K562 (cell line): ENCODE data around the gene TMEM176B. TPM values are rescaled to one million over a fixed set of nuclear protein-coding genes. Genes with fewer than 3 reads are reported as not detected.
A peak's percentile ranks its signal among the peaks of the same experiment; 100 is the strongest.

ENCODE experiments used
- CBX1 ChIP-seq: sonication (generic); IDR thresholded peaks from 2 replicates; pipeline ENCODE4 v1.6.1; 2016; ENCODE audit warnings: antibody characterized with exemption, low read depth, mild to moderate bottlenecking
- CBX3 ChIP-seq, 2 experiments: IDR thresholded peaks; 1 replicate in 1 of 2; 2 replicates in 1 of 2; pipeline ENCODE4 v1.6.1; 2012; ENCODE audit warnings: inconsistent platforms in 2 of 2, low read length in 2 of 2, borderline replicate concordance in 1 of 2, control low read depth in 1 of 2
- CCAR2 ChIP-seq: fragments of 200-400 bp; formaldehyde crosslinking; IDR thresholded peaks from 2 replicates; pipeline ENCODE4 v1.6.1; 2017; ENCODE audit warnings: mild to moderate bottlenecking, low read depth, low read length
- ELK3 ChIP-seq: fragments of 450-650 bp; formaldehyde crosslinking; IDR thresholded peaks from 2 replicates; pipeline ENCODE4 v1.4.0; 2020; ENCODE audit warnings: mild to moderate bottlenecking
- ILF3 ChIP-seq: fragments of 450-650 bp; IDR thresholded peaks from 2 replicates; pipeline ENCODE4 v1.6.1; 2018; ENCODE audit warnings: antibody characterized with exemption, mild to moderate bottlenecking, moderate library complexity, borderline replicate concordance
- KAT2B ChIP-seq: IDR thresholded peaks from one replicate; pipeline ENCODE4 v1.6.1; 2012; ENCODE audit warnings: low read depth, mild to moderate bottlenecking, control low read depth, inconsistent platforms, low read length, moderate library complexity
- NFYB ChIP-seq: IDR thresholded peaks from 2 replicates; pipeline ENCODE4 v1.6.1; 2011; ENCODE audit warnings: mild to moderate bottlenecking, moderate library complexity; ENCODE audit not compliant: insufficient read length; ENCODE audit errors: extremely low read depth
- NR1H2 ChIP-seq: sonication (generic); formaldehyde crosslinking; IDR thresholded peaks from 2 replicates; pipeline ENCODE4 v1.4.0; 2020; ENCODE audit warnings: mild to moderate bottlenecking, missing genetic modification reagents
- PHF21A ChIP-seq: fragments of 450-650 bp; IDR thresholded peaks from 2 replicates; pipeline ENCODE4 v1.6.1; 2017; ENCODE audit warnings: low read depth, borderline replicate concordance
- RCOR1 ChIP-seq, 2 experiments: IDR thresholded peaks; 2 replicates each; pipeline ENCODE4 v1.6.1; 2012; ENCODE audit warnings: low read depth in 2 of 2, low read length in 2 of 2, borderline replicate concordance in 1 of 2, improper control_type of control experiment in 1 of 2
- REST ChIP-seq, 2 experiments: fragments of 450-650 bp; formaldehyde crosslinking in 1 of 2; IDR thresholded peaks; 2 replicates each; pipeline versions ENCODE4 v1.4.0 to v1.6.1; 2014 to 2020; ENCODE audit warnings: mild to moderate bottlenecking in 2 of 2, borderline replicate concordance in 1 of 2, low read depth in 1 of 2
- SETDB1 ChIP-seq: IDR thresholded peaks from one replicate; pipeline ENCODE4 v1.6.1; 2012; ENCODE audit warnings: low read length, control low read depth, inconsistent platforms
- SIN3B ChIP-seq: fragments of 450-650 bp; IDR thresholded peaks from 2 replicates; pipeline ENCODE4 v1.6.1; 2017; ENCODE audit warnings: low read depth, mild to moderate bottlenecking, moderate library complexity
- SMAD1 ChIP-seq: fragments of 150-350 bp; IDR thresholded peaks from 2 replicates; pipeline ENCODE4 v1.6.1; 2014; ENCODE audit warnings: low read length, low read depth; ENCODE audit not compliant: partially characterized antibody
- TAL1 ChIP-seq: fragments of 450-650 bp; IDR thresholded peaks from 2 replicates; pipeline ENCODE4 v1.6.1; 2016; ENCODE audit warnings: mild to moderate bottlenecking
- ZNF140 ChIP-seq: fragments of 250-450 bp; sonication (Bioruptor Pico); IDR thresholded peaks from 2 replicates; pipeline ENCODE4 v1.8.0; 2021; ENCODE audit warnings: moderate library complexity, mild to moderate bottlenecking, inconsistent platforms
- ZNF253 ChIP-seq: fragments of 250-450 bp; sonication (Bioruptor Pico); conservative IDR thresholded peaks from 2 replicates; pipeline ENCODE4 v1.6.1; 2021; ENCODE audit warnings: mild to moderate bottlenecking
- ZNF274 ChIP-seq: IDR thresholded peaks from 2 replicates; pipeline ENCODE4 v1.6.1; 2011; ENCODE audit warnings: low read depth, mild to moderate bottlenecking, low read length, moderate library complexity, borderline replicate concordance
- polyA plus RNA-seq, 8 experiments: library from polyadenylated mRNA; depleted of rRNA in 4 of 8; stranded (reverse) in 5 of 8; unstranded in 3 of 8; fragments of >200 nt; fragmentation: Nextera tagmentation in 2 of 8; fragmentation: Illumina TruSeq in 1 of 8; extraction: Ambion mirVana in 2 of 8; extraction: Trizol in 1 of 8; gene quantifications; 2 replicates each; pipeline versions ENCODE4 v1.2.1 to v1.2.3, GENCODE V29; 2011 to 2014; ENCODE audit warnings: inconsistent platforms in 1 of 8, missing spikeins in 1 of 8
- total RNA-seq, 7 experiments: library from RNA; depleted of rRNA in 6 of 7; stranded (reverse); fragments of >200 nt in 6 of 7; fragmentation: Illumina TruSeq in 2 of 7; extraction: Trizol in 2 of 7; gene quantifications; 2 replicates each; pipeline versions ENCODE4 v1.2.1 to v1.2.3, GENCODE V29; 2011 to 2021; ENCODE audit warnings: low replicate concordance in 1 of 7

The TMEM176B gene
- total and polyA plus RNA-seq, 9 of the 15 experiments (the other 6 are each of a cell fraction or from before 2014, with no cell fraction given), result 0.19 to 0.60 TPM; not detected in 7

GRCh38 chr7:150824379-150825177 lies 24.4 kb upstream of the TMEM176B start (continued):
- TF ChIP-seq REST (IDR thresholded peaks at IDR 0.05; ENCODE audit: borderline replicate concordance) (no peak), REST (CRISPR knock-in tag; IDR thresholded peaks at IDR 0.05; ENCODE audit: low read depth) (no peak), RCOR1 (IDR thresholded peaks at IDR 0.05; ENCODE audit: borderline replicate concordance in 1 of 2, low read depth in 2 of 2, low read length in 2 of 2) (no peak), PHF21A (no peak), SMAD1 (no peak), CBX3 (IDR thresholded peaks at IDR 0.05; ENCODE audit: borderline replicate concordance in 1 of 2, low read length in 2 of 2) (no peak), ZNF253 (CRISPR knock-in tag) (no peak), NR1H2 (CRISPR knock-in tag) (no peak), SIN3B (no peak), TAL1 (no peak), ILF3 (no peak), CCAR2 (no peak), ELK3 (CRISPR knock-in tag) (no peak), CBX1 (no peak; the same call in 1 of the 2 replicates), KAT2B (no peak), SETDB1 (no peak), ZNF140 (CRISPR knock-in tag) (no peak), ZNF274 (no peak), NFYB (peak; percentile 47)
